NOMO-1 (cell line): ENCODE data around the gene WDR4.
"Not testable (repeated sequence)": the region's sequence is repeated elsewhere in the genome, so short reads cannot be mapped to it uniquely, and the experiment has no call there.

Experiments
- DNase-seq, 2 experiments: peaks; one replicate each; lab custom pipeline; 2025; ENCODE audit not compliant: unreplicated experiment in 2 of 2; lab: John Stamatoyannopoulos, UW

Gene WDR4

DNA sequence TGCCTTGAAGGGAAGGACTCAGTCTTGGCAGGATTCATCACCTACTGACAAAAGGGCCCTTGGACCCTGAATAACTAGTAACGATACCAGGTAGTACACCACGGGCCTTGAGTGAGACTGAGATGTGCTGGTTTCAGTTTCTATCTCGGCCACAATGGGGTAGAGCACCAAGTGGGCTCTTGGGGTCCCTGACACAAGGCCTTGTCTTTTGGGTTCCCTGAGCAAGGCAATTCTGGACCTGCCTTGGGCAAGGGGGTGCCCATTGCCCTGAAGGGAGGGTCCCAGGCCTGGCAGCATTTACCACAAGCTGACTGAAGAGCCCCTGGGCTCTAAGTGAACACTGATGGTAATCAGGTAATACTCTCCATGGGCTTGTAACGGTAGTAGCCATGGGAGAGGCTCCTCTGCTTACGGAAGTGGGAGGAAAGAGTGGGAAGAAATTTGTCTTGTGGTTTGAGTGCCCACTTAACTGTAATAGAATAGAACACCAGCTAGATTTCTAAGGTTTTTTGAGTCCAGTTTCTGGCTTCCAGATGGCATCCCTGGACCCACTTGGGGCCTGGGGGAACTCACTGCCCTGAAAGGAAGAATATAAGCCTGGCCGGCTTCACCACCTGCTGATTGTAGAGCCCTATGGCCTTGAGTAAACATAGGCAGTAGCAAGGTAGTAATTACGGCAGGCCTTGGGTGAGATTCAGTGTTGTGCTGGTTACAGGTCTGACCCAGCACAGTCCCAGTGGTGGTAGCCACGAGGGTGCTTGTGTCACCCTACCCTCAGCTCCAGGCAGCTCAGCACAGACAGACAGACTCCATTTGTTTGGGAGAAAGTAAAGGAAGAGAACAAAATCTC, 58.5 kb downstream of the WDR4 start:
- DNase-seq: no peak

DNA sequence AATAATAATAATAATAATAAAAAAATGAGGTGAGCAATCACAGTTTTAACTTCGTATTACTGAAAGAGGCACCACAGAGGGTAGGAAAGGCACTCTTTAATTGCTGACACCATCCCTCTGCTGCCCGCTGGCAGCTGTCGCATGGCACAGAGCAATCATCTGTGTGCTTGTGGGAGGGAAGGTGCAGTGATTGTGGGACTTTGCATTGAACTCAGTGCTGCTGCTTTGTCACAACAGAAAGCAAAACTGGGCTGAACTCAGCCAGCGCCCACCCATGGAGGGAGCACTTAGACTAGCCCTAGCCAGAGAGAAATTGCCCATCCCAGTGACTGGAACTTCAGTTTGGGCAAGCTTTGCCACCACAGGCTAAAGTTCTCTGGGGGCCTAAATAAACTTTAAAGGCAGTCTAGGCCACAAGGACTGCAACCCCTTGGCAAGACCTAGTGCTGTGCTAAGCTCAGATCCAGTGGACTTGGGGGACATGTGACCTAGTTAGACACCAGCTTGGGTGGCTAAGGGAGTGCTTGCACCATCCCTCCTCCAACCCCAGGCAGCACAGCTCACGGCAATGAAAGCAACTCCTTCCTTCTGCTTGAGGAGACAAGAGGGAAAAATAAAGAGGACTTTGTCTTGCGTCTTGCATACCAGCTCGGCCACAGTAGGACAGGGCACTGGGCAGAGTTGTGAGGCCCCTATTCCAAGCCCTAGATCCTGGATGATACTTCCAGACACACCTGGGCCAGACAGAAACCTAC, 59.3 kb downstream of the WDR4 start:
- no peak for DNase-seq

DNA sequence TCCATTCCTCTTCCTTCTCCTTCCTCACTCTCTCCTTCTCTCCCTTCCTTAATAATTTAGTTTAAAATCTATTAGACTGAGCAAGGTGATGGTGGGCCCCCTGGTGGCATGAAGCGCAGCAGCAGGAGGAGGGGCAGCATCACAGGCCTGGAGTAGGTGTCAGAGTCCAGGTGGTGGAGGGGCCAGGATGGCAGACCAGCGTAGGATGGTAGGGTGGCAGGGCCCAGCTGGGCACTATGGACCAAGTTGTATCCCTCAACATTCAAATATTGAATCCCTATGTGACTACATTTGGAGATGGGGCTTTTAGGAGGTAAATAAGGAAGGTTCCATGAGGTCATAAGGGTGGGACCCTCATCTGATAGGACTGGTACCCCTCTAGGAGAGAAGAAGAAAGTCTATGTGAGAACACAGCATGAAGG, 61.0 kb downstream of the WDR4 start:
- DNase-seq: peak in 1 of 2 experiments; percentile 44

DNA sequence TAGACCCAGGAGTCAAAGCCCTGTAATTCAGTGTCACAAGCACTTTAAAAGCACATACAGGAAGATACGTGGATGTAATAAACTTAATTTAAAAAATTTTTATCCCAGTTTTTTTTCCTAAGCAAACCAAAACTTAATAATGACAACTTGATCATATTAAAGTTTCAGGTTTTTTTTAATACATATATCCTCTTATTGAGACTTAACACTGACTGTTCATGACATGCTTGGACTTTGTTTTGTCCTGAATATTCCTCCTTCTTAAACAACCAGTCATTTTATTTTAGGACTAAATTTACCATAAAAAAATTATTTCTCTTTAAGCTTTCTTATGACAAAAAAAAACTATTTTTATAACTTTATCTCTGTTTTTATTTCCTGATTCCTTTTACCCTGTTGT, 64.1 kb downstream of the WDR4 start:
- DNase-seq: no peak

DNA sequence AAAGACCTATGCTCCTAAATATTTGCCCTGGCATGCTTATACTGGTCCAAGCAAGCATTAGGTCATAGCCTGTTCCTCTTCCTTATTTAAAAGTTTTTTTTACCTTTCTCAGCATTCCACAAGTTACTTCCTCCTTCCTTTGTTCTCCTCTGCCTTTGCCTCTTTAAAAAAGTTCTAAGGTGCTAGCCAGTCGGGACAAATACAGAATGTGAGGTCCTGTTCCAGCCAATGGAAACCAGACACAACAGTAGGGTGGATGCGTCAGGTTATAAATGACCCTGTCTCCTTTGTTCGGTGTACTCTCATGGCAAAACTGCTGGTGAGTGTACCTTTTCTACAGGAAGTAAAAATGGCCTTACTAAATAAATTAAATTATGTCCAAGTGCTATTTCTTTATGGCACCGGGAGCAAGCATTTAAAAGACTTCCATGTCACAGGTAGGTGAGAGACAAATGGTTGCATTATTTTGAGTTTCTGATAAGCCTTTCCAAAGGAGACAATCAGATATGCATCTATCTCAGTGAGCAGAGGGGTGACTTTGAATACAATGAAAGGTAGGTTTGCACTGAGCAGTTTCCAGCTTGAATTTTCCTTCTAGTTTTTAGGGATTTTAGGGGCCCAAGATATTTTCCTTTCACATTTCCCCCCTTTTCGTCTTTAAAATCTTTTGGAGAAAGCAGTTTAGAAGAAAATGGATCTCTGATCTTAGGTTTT, 66.7 kb downstream of the WDR4 start:
- peak in 1 of 2 experiments; percentile 9 for DNase-seq

DNA sequence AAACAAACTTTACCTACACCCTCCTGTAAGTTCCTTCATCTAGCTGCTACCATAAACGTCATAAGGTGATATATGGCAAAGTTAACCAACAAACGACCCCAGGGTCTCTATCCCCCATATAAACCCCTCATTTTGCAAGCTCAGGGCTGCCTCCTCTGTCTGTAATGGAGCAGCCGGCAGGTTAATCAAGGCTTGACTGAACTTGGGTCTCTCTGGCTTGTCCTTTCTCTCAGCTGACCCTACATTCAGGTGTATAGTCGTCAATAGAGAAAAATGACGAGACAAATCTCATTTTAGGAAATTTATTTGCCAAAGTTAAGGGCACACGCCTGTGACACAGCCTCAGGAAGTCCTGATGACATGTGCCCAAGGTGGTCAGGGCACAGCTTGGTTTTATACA, 67.4 kb downstream of the WDR4 start:
- DNase-seq: no peak

DNA sequence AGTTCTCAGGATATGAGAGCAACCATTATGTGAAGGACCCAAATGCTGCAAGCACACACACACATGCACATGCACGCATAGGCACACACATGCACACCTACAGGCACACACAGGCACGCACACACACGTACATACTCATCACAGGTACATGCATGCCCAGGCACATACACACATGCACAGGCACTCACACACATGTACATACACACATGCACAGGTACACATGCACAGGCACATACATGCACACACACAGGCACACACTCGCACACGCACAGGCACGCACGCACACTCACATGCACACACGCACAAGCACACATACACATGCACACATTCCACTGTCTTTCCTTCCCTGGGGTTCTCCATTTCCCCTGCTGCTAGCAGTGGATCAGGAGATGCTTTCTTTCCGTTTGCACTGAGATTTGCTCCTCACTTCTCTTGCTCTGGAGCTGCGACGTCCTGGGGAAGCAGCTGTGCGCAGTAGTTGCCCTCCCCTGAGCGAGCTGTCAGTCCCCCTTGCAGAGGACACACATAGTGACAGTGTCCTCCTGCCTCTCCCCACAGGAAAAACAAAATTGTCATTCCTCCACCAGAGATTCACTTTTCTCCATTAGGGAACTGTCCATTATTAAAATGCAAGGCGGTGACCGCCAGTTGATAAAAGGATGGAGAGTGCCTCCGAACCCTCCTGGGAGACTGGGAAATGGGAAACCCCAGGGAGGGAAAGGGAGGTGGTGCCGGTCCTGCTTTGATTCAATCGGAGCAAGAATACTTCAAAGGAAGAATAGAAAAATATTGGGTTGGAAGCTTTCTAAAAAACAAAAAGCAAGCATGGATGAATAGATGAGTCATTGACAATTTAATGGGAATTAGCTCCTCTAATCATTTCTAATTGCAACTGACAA, 69.5 kb downstream of the WDR4 start:
- DNase-seq: no peak

DNA sequence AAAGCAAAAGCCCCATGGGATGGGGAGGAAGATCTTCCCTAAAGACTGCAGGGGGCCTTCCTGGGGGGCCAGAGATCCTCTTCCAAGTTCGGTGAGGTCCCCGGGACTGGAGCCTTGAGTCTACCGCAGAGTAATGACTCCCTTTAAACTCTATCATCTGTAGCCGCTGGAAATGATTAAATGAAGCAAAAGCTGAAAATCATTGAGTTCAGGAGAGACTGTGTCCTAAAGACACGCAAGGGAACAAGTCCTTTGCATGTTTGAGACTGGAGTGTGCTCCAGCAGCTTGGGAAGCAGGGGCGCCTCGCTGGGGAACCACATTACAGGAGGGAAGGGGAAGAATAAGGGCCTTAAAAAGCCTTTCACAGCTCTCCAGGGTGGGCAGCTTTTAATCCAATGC, 70.2 kb downstream of the WDR4 start:
- no peak for DNase-seq

DNA sequence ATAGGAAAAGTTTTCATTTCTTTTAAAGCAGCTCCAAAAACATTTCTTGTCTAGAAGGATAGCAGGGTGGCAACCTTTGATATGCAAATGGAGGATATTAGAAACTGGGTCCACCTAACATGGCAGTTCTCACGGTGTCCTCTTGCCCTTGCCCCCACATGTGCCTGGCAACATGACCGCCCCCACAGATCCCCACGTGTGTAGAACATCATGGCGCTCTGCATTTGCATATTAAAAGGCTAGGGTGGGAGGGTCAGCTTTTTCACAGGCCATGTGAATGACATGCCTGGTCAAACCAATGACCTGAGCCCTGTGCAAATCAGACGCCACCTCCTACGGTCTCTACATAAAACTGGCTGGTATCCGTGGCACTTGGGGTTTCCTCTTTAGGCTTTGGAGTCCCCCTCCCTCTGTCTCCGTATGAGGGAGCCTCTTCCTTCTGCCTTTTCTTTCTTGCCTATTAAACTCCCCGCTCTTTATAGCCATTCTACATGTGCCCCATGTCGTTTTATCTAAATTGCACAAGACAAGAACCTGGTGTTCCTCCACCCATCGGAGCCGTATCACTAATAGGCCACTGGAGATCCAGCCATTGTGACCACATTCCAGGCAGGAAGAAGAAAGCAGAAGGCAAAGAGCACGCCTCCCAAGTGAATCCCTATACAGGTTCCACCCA, 71.3 kb downstream of the WDR4 start:
- DNase-seq: no peak

DNA sequence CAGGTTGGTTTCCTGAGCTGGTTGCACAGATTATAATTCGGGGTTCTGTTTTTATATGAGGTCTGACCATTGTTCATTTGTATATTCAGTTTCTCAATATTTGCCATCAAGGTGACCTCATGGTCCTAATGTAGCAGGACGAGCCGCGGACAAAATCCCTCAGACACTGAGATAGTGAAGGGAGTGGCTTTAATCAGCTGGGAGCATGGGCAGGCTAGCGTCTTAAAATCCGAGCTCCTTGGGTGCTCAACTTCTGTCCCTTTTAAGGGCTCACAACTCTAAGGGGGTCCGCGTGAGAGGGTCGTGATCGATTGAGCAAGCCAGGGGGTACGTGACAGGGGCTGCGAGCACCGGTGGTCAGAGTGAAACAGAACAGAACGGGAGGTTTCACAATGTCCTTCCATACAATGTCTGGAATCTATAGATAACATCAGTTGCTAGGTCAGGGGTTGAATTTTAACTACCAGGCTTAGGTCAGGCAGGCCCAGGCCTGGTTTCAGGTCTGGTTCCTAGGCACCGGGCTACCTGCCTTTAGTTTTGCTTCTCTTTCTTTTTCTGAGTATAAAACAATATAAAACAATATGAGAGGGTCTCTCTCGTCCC, 71.9 kb downstream of the WDR4 start:
- not testable (repeated sequence) for DNase-seq

DNA sequence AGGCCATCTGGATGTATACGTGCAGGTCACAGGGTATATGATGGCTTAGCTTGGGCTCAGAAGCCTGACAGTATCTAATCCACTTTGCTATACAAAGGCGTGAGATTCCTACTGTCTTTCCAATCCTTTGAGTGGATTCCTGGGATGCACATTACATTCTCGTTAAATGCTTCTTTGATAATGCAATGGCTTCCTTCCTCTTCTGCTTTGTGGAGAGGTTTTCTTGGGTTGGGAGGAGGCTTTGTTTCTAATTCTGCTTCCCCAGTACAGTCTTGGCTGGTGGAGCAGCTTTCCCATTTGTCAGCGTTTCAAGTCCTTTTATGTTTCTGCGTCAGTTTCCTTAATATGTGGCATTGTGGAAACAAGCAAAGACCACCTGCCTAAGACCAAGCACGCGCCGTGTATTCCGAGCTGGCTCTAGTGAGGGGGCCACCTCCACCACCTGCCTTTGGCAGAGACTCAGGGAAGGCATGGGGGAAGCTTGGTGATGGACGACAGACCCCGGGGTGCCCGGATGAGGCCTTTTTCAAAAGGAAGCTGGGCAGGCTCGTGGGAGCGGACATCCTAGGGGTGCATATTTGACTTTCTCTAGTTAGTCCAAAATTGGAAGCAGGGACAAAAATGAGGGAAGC, 72.7 kb downstream of the WDR4 start:
- peak in 1 of 2 experiments; percentile 19 for DNase-seq

DNA sequence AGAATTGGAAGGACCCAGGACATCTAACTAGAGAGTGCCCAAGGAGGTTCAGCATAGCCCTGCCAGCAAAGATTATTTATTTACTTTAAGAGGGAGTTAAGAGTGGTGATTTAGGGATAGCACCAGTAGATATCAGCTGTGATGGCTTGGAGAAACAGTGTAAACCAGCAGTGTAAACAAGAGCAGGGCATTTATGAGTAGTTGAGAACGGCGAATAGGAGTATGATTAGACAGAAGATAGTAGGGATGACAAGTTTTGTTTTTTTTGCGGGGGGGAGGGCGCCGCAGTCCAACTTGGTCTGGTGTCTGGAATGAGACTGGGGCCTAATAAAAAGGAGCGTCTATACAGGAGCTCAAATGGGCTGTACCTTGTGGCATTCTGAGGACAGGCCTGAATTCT, 77.7 kb downstream of the WDR4 start:
- DNase-seq: not testable (repeated sequence)

DNA sequence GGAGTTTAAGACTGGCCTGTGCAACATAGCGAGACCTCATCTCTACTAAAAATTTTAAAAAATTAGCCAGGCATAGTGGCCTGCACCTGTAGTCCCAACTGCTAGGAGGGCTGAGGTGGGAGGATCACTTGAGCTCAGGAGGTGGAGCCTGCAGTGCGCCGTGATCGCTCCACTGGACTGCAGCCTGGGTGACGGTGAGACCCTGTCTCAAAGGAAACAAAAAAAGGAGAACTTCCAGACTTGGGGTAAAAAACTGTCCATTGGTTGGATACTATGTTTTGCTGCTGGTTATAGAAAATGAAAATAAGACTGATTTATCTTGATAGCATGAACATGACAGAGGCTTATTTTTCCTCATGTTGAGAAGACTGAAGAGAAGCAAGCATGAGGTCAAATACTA, 79.4 kb downstream of the WDR4 start:
- DNase-seq: no peak

DNA sequence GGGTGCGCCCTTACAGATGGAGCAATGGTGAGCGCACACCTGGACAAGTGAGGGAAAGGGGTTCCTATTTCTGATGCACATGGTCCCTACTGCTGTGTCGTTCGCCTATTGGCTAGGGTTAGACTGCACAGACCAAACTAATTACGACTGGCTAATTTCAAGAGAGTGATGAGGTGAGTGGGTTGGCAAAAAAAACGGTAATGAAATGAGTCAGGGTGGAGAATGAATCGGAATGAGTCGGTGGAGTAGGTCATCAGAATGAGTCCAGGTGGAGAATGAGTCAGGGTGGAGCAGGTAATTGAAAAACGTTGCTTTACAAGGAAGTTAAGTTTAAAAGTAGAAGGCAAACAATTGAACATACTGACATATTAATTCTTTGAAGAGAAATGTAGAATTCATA, 79.8 kb downstream of the WDR4 start:
- DNase-seq: no peak
